ENCODE measurements around the gene DTNA.

Gene DTNA

GRCh38 chr18:34787931-34788532, 77.9 kb downstream of the DTNA start:
- no peak overlapping the region for H3K4me3 ChIP-seq (ENCODE audit: low read length in 2 of 2)
- H3K9me3 ChIP-seq (ENCODE audit: control insufficient read depth in 2 of 2, low read length in 2 of 2): no peaks in the 10 kb centered on the region
- no peaks in the 10 kb centered on the region for H3K27me3 ChIP-seq (ENCODE audit: control insufficient read depth in 1 of 2, insufficient read depth in 2 of 2, low read length in 2 of 2)
- no peaks in the 10 kb centered on the region for H3K4me1 ChIP-seq (ENCODE audit: control insufficient read depth, insufficient read depth, low read length)
- no peak overlapping the region for H3K9ac ChIP-seq (ENCODE audit: low read length in 2 of 2)
- no peaks in the 10 kb centered on the region for H3K36me3 ChIP-seq (ENCODE audit: control insufficient read depth in 2 of 2, insufficient read depth in 2 of 2, low read length in 2 of 2)
- no peak overlapping the region for H3K27ac ChIP-seq (ENCODE audit: low read length)

DNA sequence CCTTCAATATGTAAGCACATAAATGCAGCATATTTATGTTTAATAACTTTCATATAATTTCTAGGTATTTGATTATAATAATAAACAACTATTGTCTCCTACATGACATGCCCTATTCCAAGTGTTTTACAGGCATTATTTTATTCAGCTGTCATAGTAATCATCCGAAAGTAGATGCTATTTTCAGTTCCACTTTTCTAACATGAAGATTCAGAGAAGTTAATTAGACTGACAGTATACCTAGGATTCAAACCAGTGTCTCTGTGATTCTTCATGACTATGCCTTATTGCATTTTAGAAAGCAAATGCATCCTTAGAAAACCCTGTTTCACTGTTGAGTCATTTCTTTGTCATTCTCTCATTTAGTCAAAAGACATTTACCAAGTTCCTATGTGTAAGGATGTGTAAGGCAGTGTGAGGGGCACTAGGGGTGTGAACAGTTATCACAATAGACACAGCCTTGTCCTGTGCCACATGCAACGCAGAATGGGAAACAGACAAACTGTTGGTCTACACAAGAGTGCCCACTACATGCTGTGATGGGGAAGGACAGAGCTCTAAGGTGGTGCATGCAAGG, 79.8 kb downstream of the DTNA start:
- H3K9ac ChIP-seq (ENCODE audit: low read length in 2 of 2): no peak overlapping the region

GRCh38 chr18:34794348-34794747, 84.2 kb downstream of the DTNA start:
- no peak overlapping the region for H3K27ac ChIP-seq (ENCODE audit: low read length)
- no peak overlapping the region for H3K9ac ChIP-seq (ENCODE audit: low read length in 2 of 2)
- H3K27me3 ChIP-seq (ENCODE audit: control insufficient read depth in 1 of 2, insufficient read depth in 2 of 2, low read length in 2 of 2): no peaks in the 10 kb centered on the region
- peaks cover 6% of the 10 kb centered on the region for H3K4me1 ChIP-seq (ENCODE audit: control insufficient read depth, insufficient read depth, low read length)
- H3K4me3 ChIP-seq (ENCODE audit: low read length in 2 of 2): no peak overlapping the region
- no peaks in the 10 kb centered on the region for H3K36me3 ChIP-seq (ENCODE audit: control insufficient read depth in 2 of 2, insufficient read depth in 2 of 2, low read length in 2 of 2)
- H3K9me3 ChIP-seq (ENCODE audit: control insufficient read depth in 2 of 2, low read length in 2 of 2): no peaks in the 10 kb centered on the region

More for the DNA sequence above, 79.8 kb downstream of the DTNA start:
- Histone ChIP-seq H3K27me3 (ENCODE audit: control insufficient read depth in 1 of 2, insufficient read depth in 2 of 2, low read length in 2 of 2) (no peaks in the 10 kb centered on the region), H3K4me1 (ENCODE audit: control insufficient read depth, insufficient read depth, low read length) (peaks cover 2% of the 10 kb centered on the region), H3K4me3 (ENCODE audit: low read length in 2 of 2) (no peak overlapping the region), H3K27ac (ENCODE audit: low read length) (no peak overlapping the region), H3K9me3 (ENCODE audit: control insufficient read depth in 2 of 2, low read length in 2 of 2) (no peaks in the 10 kb centered on the region), H3K36me3 (ENCODE audit: control insufficient read depth in 2 of 2, insufficient read depth in 2 of 2, low read length in 2 of 2) (no peaks in the 10 kb centered on the region)

GRCh38 chr18:34795070-34795732, 85.1 kb downstream of the DTNA start:
- H3K4me3 ChIP-seq (ENCODE audit: low read length in 2 of 2): peak overlapping the region; percentile 10 to 21
- H3K36me3 ChIP-seq (ENCODE audit: control insufficient read depth in 2 of 2, insufficient read depth in 2 of 2, low read length in 2 of 2): no peaks in the 10 kb centered on the region
- H3K27me3 ChIP-seq (ENCODE audit: control insufficient read depth in 1 of 2, insufficient read depth in 2 of 2, low read length in 2 of 2): no peaks in the 10 kb centered on the region
- no peaks in the 10 kb centered on the region for H3K9me3 ChIP-seq (ENCODE audit: control insufficient read depth in 2 of 2, low read length in 2 of 2)
- peak overlapping the region; percentile 42 for H3K27ac ChIP-seq (ENCODE audit: low read length)
- peaks cover 6% of the 10 kb centered on the region for H3K4me1 ChIP-seq (ENCODE audit: control insufficient read depth, insufficient read depth, low read length)
- H3K9ac ChIP-seq (ENCODE audit: low read length in 2 of 2): no peak overlapping the region

DNA sequence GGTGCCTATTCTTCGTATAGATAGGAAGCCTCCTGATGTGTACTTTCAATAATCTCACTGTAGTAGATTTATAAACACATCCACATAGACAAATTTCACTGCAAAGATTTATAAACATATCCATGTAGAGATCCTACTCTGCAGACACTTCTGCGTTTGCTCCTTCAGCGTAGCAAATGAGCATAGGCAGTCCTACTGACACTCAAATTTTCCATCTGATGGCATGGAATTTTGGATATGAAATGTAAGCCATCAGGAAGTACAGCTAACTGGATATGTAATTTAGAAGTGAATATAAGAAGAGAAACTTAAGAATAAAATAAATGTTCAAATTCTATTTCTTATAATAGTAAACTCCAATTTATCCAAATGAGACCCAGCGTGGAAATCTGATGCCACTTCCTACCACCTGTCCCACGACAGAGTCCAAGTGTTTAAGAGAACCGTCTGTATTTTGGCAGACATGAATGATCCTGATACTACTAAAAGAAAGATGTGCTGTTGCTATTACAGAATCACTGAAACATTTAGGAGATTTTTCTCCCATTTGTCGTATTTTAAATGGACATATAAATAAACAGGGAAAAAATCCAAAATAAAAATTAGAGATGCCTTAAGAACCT, 86.0 kb downstream of the DTNA start:
- H3K4me3 ChIP-seq (ENCODE audit: low read length in 2 of 2): no peak overlapping the region
- no peak overlapping the region for H3K9ac ChIP-seq (ENCODE audit: low read length in 2 of 2)
- H3K27me3 ChIP-seq (ENCODE audit: control insufficient read depth in 1 of 2, insufficient read depth in 2 of 2, low read length in 2 of 2): no peaks in the 10 kb centered on the region
- no peak overlapping the region for H3K27ac ChIP-seq (ENCODE audit: low read length)
- H3K4me1 ChIP-seq (ENCODE audit: control insufficient read depth, insufficient read depth, low read length): peaks cover 6% of the 10 kb centered on the region
- H3K9me3 ChIP-seq (ENCODE audit: control insufficient read depth in 2 of 2, low read length in 2 of 2): no peaks in the 10 kb centered on the region
- H3K36me3 ChIP-seq (ENCODE audit: control insufficient read depth in 2 of 2, insufficient read depth in 2 of 2, low read length in 2 of 2): no peaks in the 10 kb centered on the region

DNA sequence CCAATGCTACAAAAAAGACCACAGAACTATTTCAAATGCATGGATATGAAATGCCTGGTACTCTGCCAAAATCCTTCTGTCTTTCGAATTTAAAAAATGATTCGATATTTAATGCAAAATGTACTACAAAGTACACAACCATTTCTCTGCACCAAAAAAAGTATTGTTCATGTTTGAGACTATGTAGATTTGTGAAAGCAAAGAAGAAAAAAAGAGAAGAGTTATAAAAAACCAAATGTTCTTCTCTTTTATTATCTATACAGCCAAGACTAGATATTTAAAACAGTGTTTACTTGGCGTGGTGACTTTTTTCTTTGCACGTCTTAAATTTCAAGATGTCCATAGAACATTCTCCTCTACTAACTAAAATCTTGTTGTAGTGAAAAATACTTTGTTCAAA, 89.2 kb downstream of the DTNA start:
- H3K9me3 ChIP-seq (ENCODE audit: control insufficient read depth in 2 of 2, low read length in 2 of 2): no peaks in the 10 kb centered on the region
- no peak overlapping the region for H3K4me3 ChIP-seq (ENCODE audit: low read length in 2 of 2)
- no peaks in the 10 kb centered on the region for H3K27me3 ChIP-seq (ENCODE audit: control insufficient read depth in 1 of 2, insufficient read depth in 2 of 2, low read length in 2 of 2)
- peaks cover 16% of the 10 kb centered on the region for H3K4me1 ChIP-seq (ENCODE audit: control insufficient read depth, insufficient read depth, low read length)
- H3K36me3 ChIP-seq (ENCODE audit: control insufficient read depth in 2 of 2, insufficient read depth in 2 of 2, low read length in 2 of 2): no peaks in the 10 kb centered on the region
- no peak overlapping the region for H3K9ac ChIP-seq (ENCODE audit: low read length in 2 of 2)
- no peak overlapping the region for H3K27ac ChIP-seq (ENCODE audit: low read length)

- no peaks in the 10 kb centered on the region for H3K9me3 ChIP-seq (ENCODE audit: control insufficient read depth in 2 of 2, low read length in 2 of 2)
- no peaks in the 10 kb centered on the region for H3K27me3 ChIP-seq (ENCODE audit: control insufficient read depth in 1 of 2, insufficient read depth in 2 of 2, low read length in 2 of 2)
- no peak overlapping the region for H3K9ac ChIP-seq (ENCODE audit: low read length in 2 of 2)
- peaks cover 12% of the 10 kb centered on the region for H3K4me1 ChIP-seq (ENCODE audit: control insufficient read depth, insufficient read depth, low read length)
- no peak overlapping the region for H3K27ac ChIP-seq (ENCODE audit: low read length)
- no peaks in the 10 kb centered on the region for H3K36me3 ChIP-seq (ENCODE audit: control insufficient read depth in 2 of 2, insufficient read depth in 2 of 2, low read length in 2 of 2)
- no peak overlapping the region for H3K4me3 ChIP-seq (ENCODE audit: low read length in 2 of 2)
These were observed 90.3 kb downstream of the DTNA start for GRCh38 chr18:34800381-34800780.

- no peak overlapping the region for H3K27ac ChIP-seq (ENCODE audit: low read length)
- no peaks in the 10 kb centered on the region for H3K36me3 ChIP-seq (ENCODE audit: control insufficient read depth in 2 of 2, insufficient read depth in 2 of 2, low read length in 2 of 2)
- H3K27me3 ChIP-seq (ENCODE audit: control insufficient read depth in 1 of 2, insufficient read depth in 2 of 2, low read length in 2 of 2): no peaks in the 10 kb centered on the region
- no peak overlapping the region for H3K9ac ChIP-seq (ENCODE audit: low read length in 2 of 2)
- no peak overlapping the region for H3K4me3 ChIP-seq (ENCODE audit: low read length in 2 of 2)
- H3K4me1 ChIP-seq (ENCODE audit: control insufficient read depth, insufficient read depth, low read length): peaks cover 11% of the 10 kb centered on the region
- H3K9me3 ChIP-seq (ENCODE audit: control insufficient read depth in 2 of 2, low read length in 2 of 2): no peaks in the 10 kb centered on the region
These were observed 91.7 kb downstream of the DTNA start for GRCh38 chr18:34801774-34802173.

- Histone ChIP-seq H3K27ac (ENCODE audit: low read length) (no peak overlapping the region), H3K4me1 (ENCODE audit: control insufficient read depth, insufficient read depth, low read length) (peaks cover 11% of the 10 kb centered on the region)
These were observed 92.9 kb downstream of the DTNA start for GRCh38 chr18:34802959-34803358.

DNA sequence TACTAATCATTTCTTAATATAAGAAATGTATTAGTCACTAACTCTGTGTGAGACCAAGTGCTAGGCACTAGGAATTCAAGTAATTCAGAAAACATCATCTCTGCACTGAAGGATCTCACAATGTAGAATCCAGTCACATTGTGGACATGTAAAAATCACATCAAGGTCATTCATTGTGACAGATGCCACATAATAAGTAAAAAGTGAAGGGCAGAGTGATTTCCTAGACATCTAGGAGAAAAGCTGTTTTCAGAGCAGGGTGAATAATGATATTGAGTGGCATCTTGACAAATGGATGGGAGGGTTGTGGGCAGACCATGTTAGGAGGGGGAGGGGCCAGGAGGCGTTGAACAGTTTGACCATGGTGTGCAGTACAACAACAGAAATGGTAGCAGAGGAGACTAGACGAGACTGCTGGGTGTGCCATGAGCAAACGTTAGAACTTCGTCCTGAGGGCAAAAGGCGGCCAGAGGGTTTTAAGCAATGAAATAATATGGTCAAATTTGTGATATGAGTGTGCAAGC, 93.8 kb downstream of the DTNA start:
- Histone ChIP-seq H3K4me1 (ENCODE audit: control insufficient read depth, insufficient read depth, low read length) (peaks cover 11% of the 10 kb centered on the region), H3K36me3 (ENCODE audit: control insufficient read depth in 2 of 2, insufficient read depth in 2 of 2, low read length in 2 of 2) (no peaks in the 10 kb centered on the region), H3K9me3 (ENCODE audit: control insufficient read depth in 2 of 2, low read length in 2 of 2) (no peaks in the 10 kb centered on the region), H3K9ac (ENCODE audit: low read length in 2 of 2) (no peak overlapping the region), H3K4me3 (ENCODE audit: low read length in 2 of 2) (no peak overlapping the region), H3K27me3 (ENCODE audit: control insufficient read depth in 1 of 2, insufficient read depth in 2 of 2, low read length in 2 of 2) (no peaks in the 10 kb centered on the region), H3K27ac (ENCODE audit: low read length) (no peak overlapping the region)

More at GRCh38 chr18:34802959-34803358, 92.9 kb downstream of the DTNA start:
- no peaks in the 10 kb centered on the region for H3K9me3 ChIP-seq (ENCODE audit: control insufficient read depth in 2 of 2, low read length in 2 of 2)
- no peak overlapping the region for H3K4me3 ChIP-seq (ENCODE audit: low read length in 2 of 2)
- no peaks in the 10 kb centered on the region for H3K27me3 ChIP-seq (ENCODE audit: control insufficient read depth in 1 of 2, insufficient read depth in 2 of 2, low read length in 2 of 2)
- no peak overlapping the region for H3K9ac ChIP-seq (ENCODE audit: low read length in 2 of 2)
- H3K36me3 ChIP-seq (ENCODE audit: control insufficient read depth in 2 of 2, insufficient read depth in 2 of 2, low read length in 2 of 2): no peaks in the 10 kb centered on the region
